GM18507 (cell line): ENCODE data around the gene PAK3.

Experiments used
- DNase-seq: peaks from one replicate; pipeline ENCODE4 v3.0.0; 2011; ENCODE audit warnings: low read depth; ENCODE audit not compliant: insufficient read length; ENCODE audit errors: extremely low spot score
- FAIRE-seq: peaks from 2 replicates; lab custom pipeline; 2011; peaks lifted over from hg19 to GRCh38; lab: Jason Lieb, UNC

Gene PAK3

DNA sequence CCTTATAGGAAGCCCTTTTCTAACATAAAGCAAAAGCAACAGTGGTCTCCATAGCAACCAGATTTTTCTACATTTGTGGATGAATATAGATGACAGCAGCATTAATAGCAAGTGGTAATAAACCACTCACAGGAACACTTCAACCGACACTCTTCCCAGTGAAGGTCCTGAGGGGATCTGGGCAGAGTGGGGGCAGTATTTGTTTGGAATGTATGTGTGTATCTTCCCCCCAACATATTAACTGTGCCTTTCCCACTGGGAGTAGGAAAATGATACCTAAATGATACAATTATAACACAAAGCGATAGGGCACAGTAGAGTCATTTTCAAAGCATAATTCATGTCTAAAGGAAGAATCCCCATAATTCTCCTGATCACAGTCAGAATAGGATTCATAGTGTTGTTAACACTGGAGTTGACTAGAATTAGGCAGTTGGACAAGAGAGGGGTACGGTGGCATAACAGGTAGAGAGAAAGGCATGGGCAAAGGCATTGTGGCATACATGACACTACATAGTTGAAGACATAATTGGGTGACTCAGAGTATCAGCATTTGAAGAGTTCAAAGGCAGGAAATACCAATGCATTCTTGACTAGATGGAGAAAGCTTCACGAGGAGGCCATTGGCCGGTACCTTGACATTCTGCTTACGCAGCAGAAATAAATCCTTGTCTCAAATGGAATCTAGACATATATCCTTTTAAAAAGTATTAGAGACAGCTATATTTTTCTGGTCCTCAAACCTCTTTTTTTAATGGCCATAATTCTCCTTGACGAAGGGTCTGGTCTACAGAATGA is 159.1 kb downstream of the PAK3 start:
- FAIRE-seq (no peak), DNase-seq (no peak)

DNA sequence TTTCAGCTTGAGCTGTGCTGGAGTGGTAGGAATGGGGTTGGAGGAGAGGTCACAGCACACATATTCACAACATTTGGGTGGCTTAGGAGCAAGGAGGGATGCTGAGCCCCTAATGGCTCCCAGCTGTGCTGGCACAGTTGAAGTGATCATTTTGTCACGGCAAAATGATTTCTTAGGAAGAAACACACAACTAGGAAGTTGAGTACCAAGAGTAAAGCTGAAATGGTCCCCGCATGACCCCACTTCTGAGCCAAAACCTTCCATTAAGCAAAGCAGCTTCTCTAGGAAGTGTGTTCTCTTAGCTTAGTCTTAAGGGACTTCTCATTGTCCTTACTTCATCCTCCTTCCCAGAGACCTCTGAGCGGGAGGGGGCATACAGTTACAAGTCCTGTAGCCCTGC is 161.7 kb downstream of the PAK3 start:
- FAIRE-seq (no peak), DNase-seq (no peak)

- FAIRE-seq = no peak
Observed at GRCh38 chrX:111259559-111259958, 163.6 kb downstream of the PAK3 start.

GRCh38 chrX:111260451-111260850 is 164.5 kb downstream of the PAK3 start:
- FAIRE-seq = no peak
- DNase-seq = no peak

More at GRCh38 chrX:111259559-111259958, 163.6 kb downstream of the PAK3 start:
- no peak for DNase-seq

DNA sequence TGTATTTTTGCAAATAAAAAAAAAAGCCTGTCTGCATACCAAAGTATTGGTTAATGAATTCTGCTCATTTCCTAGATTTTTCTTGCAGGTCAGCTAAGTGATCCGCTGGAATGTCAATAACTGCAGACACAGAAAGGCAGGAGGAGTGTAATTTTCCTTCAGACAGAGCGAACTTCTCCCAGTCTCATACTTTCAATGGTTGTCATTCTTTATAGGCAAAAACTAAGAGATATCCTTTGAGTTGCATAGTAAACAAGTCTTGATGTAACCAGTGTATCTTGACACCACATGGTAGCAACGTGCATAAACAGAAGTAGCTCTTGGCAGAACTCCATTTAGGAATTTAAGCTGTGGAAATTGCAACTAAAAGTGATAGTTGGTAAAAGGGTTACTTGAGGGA is 166.1 kb downstream of the PAK3 start:
- DNase-seq = no peak
- FAIRE-seq = no peak

GRCh38 chrX:111264385-111264784 is 168.4 kb downstream of the PAK3 start:
- no peak for FAIRE-seq

GRCh38 chrX:111265486-111265885 is 169.5 kb downstream of the PAK3 start:
- no peak for DNase-seq
- no peak for FAIRE-seq

More at GRCh38 chrX:111264385-111264784, 168.4 kb downstream of the PAK3 start:
- no peak for DNase-seq

- FAIRE-seq = no peak
- DNase-seq = no peak
Observed at GRCh38 chrX:111268506-111268905, 172.5 kb downstream of the PAK3 start.

DNA sequence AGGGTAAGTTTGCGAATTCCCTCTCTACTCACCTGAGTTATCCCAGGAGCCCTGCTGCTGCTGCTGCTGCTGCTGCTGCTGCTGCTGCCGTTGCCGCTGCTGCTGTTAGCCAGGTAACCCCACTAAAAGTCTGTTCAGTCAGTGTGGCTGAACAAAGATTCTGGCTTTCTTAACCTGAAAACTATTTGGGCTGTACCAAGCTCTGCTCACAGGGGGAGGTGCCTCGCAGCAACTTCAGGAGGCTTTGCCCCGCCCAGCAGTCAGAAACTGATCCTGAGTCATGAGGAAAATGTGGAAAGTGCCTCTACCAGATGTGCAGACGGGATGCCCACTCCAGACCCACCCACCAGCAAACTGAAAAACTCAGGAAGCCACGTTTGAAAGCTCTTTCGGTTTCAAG is 174.3 kb downstream of the PAK3 start, which contains the start of gene CAPN6:
Gene CAPN6, minus strand, starts transcription at position 145 of the 400 bp plus-strand sequence. CDS start 6,547 bp downstream, outside the sequence.
- no peak for DNase-seq

More for the DNA sequence above, 174.3 kb downstream of the PAK3 start, which contains the start of gene CAPN6:
- no peak for FAIRE-seq
